SK-N-MC (cell line): ENCODE measurements around the gene THAP6.

Source experiments
- EZH2 ChIP-seq: fragments of 200-600 bp; sonication (generic); IDR thresholded peaks from one replicate; pipeline ENCODE4 v1.6.1; 2017; ENCODE audit warnings: antibody characterized with exemption
- FOXP2 ChIP-seq: optimal IDR thresholded peaks from 2 replicates; pipeline ENCODE3; 2011; ENCODE audit warnings: mild to moderate bottlenecking, moderate library complexity; ENCODE audit not compliant: insufficient read depth; ENCODE audit errors: extremely low read length, control extremely low read depth
- POLR2AphosphoS5 ChIP-seq: IDR thresholded peaks from 2 replicates; pipeline ENCODE4 v1.6.1; 2012; ENCODE audit warnings: mild to moderate bottlenecking, low read depth, low read length, borderline replicate concordance

DNA sequence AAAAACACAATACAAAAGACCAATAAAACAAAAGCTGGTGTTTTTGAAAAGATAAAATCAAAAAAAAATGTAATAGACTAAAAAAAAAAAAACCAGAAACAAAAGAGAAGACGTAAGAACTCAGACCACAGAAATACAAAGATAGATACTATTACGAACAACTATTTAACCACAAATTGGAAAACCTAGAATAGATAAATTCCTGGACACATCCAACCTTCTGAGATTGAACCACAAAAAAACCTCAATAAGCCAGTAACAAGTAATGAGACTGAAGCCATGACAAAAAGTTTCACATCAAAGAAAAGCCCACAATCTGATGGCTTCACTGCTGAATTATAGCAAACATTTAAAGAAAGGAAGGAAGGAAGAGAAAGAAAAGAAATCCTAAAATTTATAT, 16.2 kb upstream of the THAP6 start:
- TF ChIP-seq POLR2AphosphoS5 (no peak), EZH2 (no peak), FOXP2 (no peak)
